Activated naive CD4-positive, alpha-beta T cell treated with anti-CD3 and anti-CD28 coated beads, Interleukin-2, amount 50 U/mL, for 72 hours (primary cell): ENCODE results near the gene CDYL2. TPM values are rescaled to one million over a fixed set of nuclear protein-coding genes. Genes with fewer than 3 reads are reported as not detected.
"Not testable (repeated sequence)": the region's sequence is repeated elsewhere in the genome, so short reads cannot be mapped to it uniquely, and the experiment has no call there.

Experiments used
- ATAC-seq, 2 donors: fragments of 150-1000 bp; cut with Tn5 transposase; 2 replicates each; pipeline ENCODE4 v1.10.0; 2021; ENCODE audit warnings: mild to moderate bottlenecking in 2 of 2, moderate library complexity in 2 of 2
- DNase-seq, 2 donors: peaks; one replicate each; pipeline ENCODE4 v3.0.0; 2021 to 2022; ENCODE audit warnings: low spot score in 2 of 2
- H3K27ac Mint-ChIP-seq, 2 donors: one replicate each; pipeline ENCODE4 v1.8.0; 2022; ENCODE audit warnings: mild to moderate bottlenecking in 2 of 2, mixed read lengths in 2 of 2
- H3K36me3 Mint-ChIP-seq, 2 donors: one replicate each; pipeline ENCODE4 v1.8.0; 2022; ENCODE audit warnings: mixed read lengths in 2 of 2
- H3K9me3 Mint-ChIP-seq, 2 donors: one replicate each; pipeline ENCODE4 v1.8.0; 2022; ENCODE audit warnings: mixed read lengths in 2 of 2
- total RNA-seq, 2 donors: library from RNA; stranded (reverse); gene quantifications; one replicate each; pipeline ENCODE4 v1.2.3, GENCODE V29; 2022

CDYL2 gene
- total RNA-seq, 2 donors from 2014 or later: 10.8 to 42.4 TPM

GRCh38 chr16:80788027-80788426 lies 16.4 kb downstream of the CDYL2 start:
- H3K36me3 Mint-ChIP-seq: peaks cover 22 to 26% of the 10 kb centered on the region in 2 donors
- ATAC-seq: peak in 1 of 2 donors; percentile 48
- H3K27ac Mint-ChIP-seq: no peak overlapping the region
- peaks cover 4 to 33% of the 10 kb centered on the region in 2 donors for H3K9me3 Mint-ChIP-seq
- no peak for DNase-seq

- not testable (repeated sequence) for DNase-seq, H3K27ac Mint-ChIP-seq
- peaks cover 26 to 32% of the 10 kb centered on the region in 2 donors for H3K36me3 Mint-ChIP-seq
Observed at GRCh38 chr16:80786561-80786960, 17.8 kb downstream of the CDYL2 start.

GRCh38 chr16:80784951-80785350 lies 19.4 kb downstream of the CDYL2 start:
- H3K36me3 Mint-ChIP-seq: peaks cover 38 to 41% of the 10 kb centered on the region in 2 donors
- no peak overlapping the region for H3K27ac Mint-ChIP-seq
- H3K9me3 Mint-ChIP-seq: peaks cover 22 to 35% of the 10 kb centered on the region in 2 donors
- DNase-seq (no peak), ATAC-seq (no peak)

More at GRCh38 chr16:80786561-80786960, 17.8 kb downstream of the CDYL2 start:
- ATAC-seq: not testable (repeated sequence)
- H3K9me3 Mint-ChIP-seq: peaks cover 10 to 26% of the 10 kb centered on the region in 2 donors

- ATAC-seq: no peak
- no peak for DNase-seq
- Mint-ChIP-seq H3K27ac (no peak overlapping the region), H3K36me3 (peaks cover 16 to 17% of the 10 kb centered on the region in 2 donors), H3K9me3 (peaks cover 11 to 17% of the 10 kb centered on the region in 2 donors)
Observed at GRCh38 chr16:80778703-80779102, 25.7 kb downstream of the CDYL2 start.

- no peak overlapping the region for H3K27ac Mint-ChIP-seq
- H3K9me3 Mint-ChIP-seq: peaks cover 13 to 16% of the 10 kb centered on the region in 2 donors
- H3K36me3 Mint-ChIP-seq: peaks cover 14 to 16% of the 10 kb centered on the region in 2 donors
- DNase-seq: no peak
- no peak for ATAC-seq
Observed at GRCh38 chr16:80776856-80777255, 27.5 kb downstream of the CDYL2 start.

- no peak for ATAC-seq
- H3K36me3 Mint-ChIP-seq: peaks cover 6 to 14% of the 10 kb centered on the region in 2 donors
- H3K9me3 Mint-ChIP-seq: peaks cover 5 to 6% of the 10 kb centered on the region in 2 donors
- H3K27ac Mint-ChIP-seq: no peak overlapping the region
- DNase-seq: no peak
Observed at GRCh38 chr16:80775450-80775849, 28.9 kb downstream of the CDYL2 start.

GRCh38 chr16:80766798-80767197 lies 37.6 kb downstream of the CDYL2 start:
- no peak overlapping the region for H3K27ac Mint-ChIP-seq
- DNase-seq (no peak), ATAC-seq (no peak)
- peaks cover 3 to 8% of the 10 kb centered on the region in 2 donors for H3K9me3 Mint-ChIP-seq
- H3K36me3 Mint-ChIP-seq: peaks cover 4 to 11% of the 10 kb centered on the region in 2 donors

GRCh38 chr16:80759419-80760162 lies 44.8 kb downstream of the CDYL2 start:
- H3K36me3 Mint-ChIP-seq: peaks cover 0 to 13% of the 10 kb centered on the region in 2 donors
- peak; percentile 18 to 90 for ATAC-seq
- DNase-seq: no peak
- peak overlapping the region in 1 of 2 donors; percentile 61 for H3K27ac Mint-ChIP-seq
- peaks cover 0 to 11% of the 10 kb centered on the region in 2 donors for H3K9me3 Mint-ChIP-seq

GRCh38 chr16:80754476-80754875 lies 49.9 kb downstream of the CDYL2 start:
- Mint-ChIP-seq H3K27ac (no peak overlapping the region), H3K9me3 (no peaks in the 10 kb centered on the region), H3K36me3 (no peaks in the 10 kb centered on the region)
- DNase-seq (no peak), ATAC-seq (no peak)

GRCh38 chr16:80752541-80752940 lies 51.9 kb downstream of the CDYL2 start:
- Mint-ChIP-seq H3K27ac (no peak overlapping the region), H3K36me3 (no peaks in the 10 kb centered on the region), H3K9me3 (peaks cover 0 to 4% of the 10 kb centered on the region in 2 donors)
- DNase-seq (no peak), ATAC-seq (no peak)

- H3K36me3 Mint-ChIP-seq: no peaks in the 10 kb centered on the region
Observed at GRCh38 chr16:80751167-80751566, 53.2 kb downstream of the CDYL2 start.

GRCh38 chr16:80746231-80746630 lies 58.2 kb downstream of the CDYL2 start:
- Mint-ChIP-seq H3K27ac (no peak overlapping the region), H3K9me3 (peaks cover 8 to 13% of the 10 kb centered on the region in 2 donors), H3K36me3 (peaks cover 0 to 9% of the 10 kb centered on the region in 2 donors)
- DNase-seq (no peak), ATAC-seq (no peak)

More at GRCh38 chr16:80751167-80751566, 53.2 kb downstream of the CDYL2 start:
- Mint-ChIP-seq H3K9me3 (peaks cover 0 to 4% of the 10 kb centered on the region in 2 donors), H3K27ac (no peak overlapping the region)
- ATAC-seq (no peak), DNase-seq (no peak)

GRCh38 chr16:80744856-80745255 lies 59.5 kb downstream of the CDYL2 start:
- no peak overlapping the region for H3K27ac Mint-ChIP-seq
- ATAC-seq (no peak), DNase-seq (no peak)
- H3K36me3 Mint-ChIP-seq: peaks cover 0 to 15% of the 10 kb centered on the region in 2 donors
- H3K9me3 Mint-ChIP-seq: peaks cover 8 to 13% of the 10 kb centered on the region in 2 donors

GRCh38 chr16:80743772-80744171 lies 60.6 kb downstream of the CDYL2 start:
- H3K27ac Mint-ChIP-seq: peak overlapping the region in 1 of 2 donors; percentile 47
- H3K36me3 Mint-ChIP-seq: peaks cover 0 to 26% of the 10 kb centered on the region in 2 donors
- ATAC-seq: peak; percentile 46 to 66
- peaks cover 8 to 19% of the 10 kb centered on the region in 2 donors for H3K9me3 Mint-ChIP-seq
- no peak for DNase-seq

GRCh38 chr16:80743273-80743672 lies 61.1 kb downstream of the CDYL2 start:
- Mint-ChIP-seq H3K36me3 (peaks cover 0 to 26% of the 10 kb centered on the region in 2 donors), H3K27ac (peak overlapping the region in 1 of 2 donors; percentile 47), H3K9me3 (peaks cover 8 to 15% of the 10 kb centered on the region in 2 donors)
- peak; percentile 39 to 62 for ATAC-seq
- no peak for DNase-seq

GRCh38 chr16:80742331-80742730 lies 62.1 kb downstream of the CDYL2 start:
- H3K36me3 Mint-ChIP-seq: peaks cover 0 to 26% of the 10 kb centered on the region in 2 donors

GRCh38 chr16:80741724-80742123 lies 62.7 kb downstream of the CDYL2 start:
- peaks cover 8 to 15% of the 10 kb centered on the region in 2 donors for H3K9me3 Mint-ChIP-seq
- ATAC-seq (no peak), DNase-seq (no peak)
- H3K27ac Mint-ChIP-seq: no peak overlapping the region
- peaks cover 0 to 26% of the 10 kb centered on the region in 2 donors for H3K36me3 Mint-ChIP-seq

More at GRCh38 chr16:80742331-80742730, 62.1 kb downstream of the CDYL2 start:
- Mint-ChIP-seq H3K27ac (no peak overlapping the region), H3K9me3 (peaks cover 8 to 15% of the 10 kb centered on the region in 2 donors)
- ATAC-seq (no peak), DNase-seq (no peak)
